Muscle layer of colon (tissue), 2 donors: ENCODE results near the gene TSKU.
"Not testable (repeated sequence)": the region's sequence is repeated elsewhere in the genome, so short reads cannot be mapped to it uniquely, and the experiment has no call there.

Source experiments
- H3K27ac ChIP-seq: one replicate; pipeline ENCODE4 v1.7.0; 2013; ENCODE audit warnings: low read depth, mild to moderate bottlenecking, low read length, moderate library complexity
- H3K27me3 ChIP-seq, 2 donors: one replicate each; pipeline ENCODE4 v1.7.0; 2013; ENCODE audit warnings: low read length in 2 of 2, mild to moderate bottlenecking in 2 of 2; ENCODE audit not compliant: insufficient read depth in 2 of 2, control insufficient read depth in 1 of 2
- H3K36me3 ChIP-seq: one replicate; pipeline ENCODE4 v1.7.0; 2013; ENCODE audit warnings: mild to moderate bottlenecking, low read length; ENCODE audit not compliant: insufficient read depth
- H3K4me1 ChIP-seq: one replicate; pipeline ENCODE4 v1.7.0; 2013; ENCODE audit warnings: mild to moderate bottlenecking, low read length; ENCODE audit not compliant: insufficient read depth
- H3K4me3 ChIP-seq, 2 donors: one replicate each; pipeline ENCODE4 v1.7.0; 2013; ENCODE audit warnings: low read length in 2 of 2, low read depth in 1 of 2, mild to moderate bottlenecking in 1 of 2, moderate library complexity in 1 of 2
- H3K9ac ChIP-seq: one replicate; pipeline ENCODE4 v1.7.0; 2013; ENCODE audit warnings: low read length
- H3K9me3 ChIP-seq: one replicate; pipeline ENCODE4 v1.7.0; 2013; ENCODE audit warnings: mild to moderate bottlenecking, low read length
- donor health status: abdominal sarcoma.
- donor health status: Adenocarcinoma of cecum.

Gene TSKU

GRCh38 chr11:76824980-76825725 lies 42.0 kb downstream of the TSKU start:
- no peaks in the 10 kb centered on the region for H3K9me3 ChIP-seq
- no peak overlapping the region for H3K4me3 ChIP-seq
- H3K9ac ChIP-seq: no peak overlapping the region
- H3K27ac ChIP-seq: no peak overlapping the region
- no peaks in the 10 kb centered on the region for H3K36me3 ChIP-seq
- H3K27me3 ChIP-seq: no peaks in the 10 kb centered on the region
- H3K4me1 ChIP-seq: no peaks in the 10 kb centered on the region

GRCh38 chr11:76825726-76826396 lies 42.7 kb downstream of the TSKU start:
- H3K9ac ChIP-seq: no peak overlapping the region
- no peaks in the 10 kb centered on the region for H3K4me1 ChIP-seq
- H3K4me3 ChIP-seq: no peak overlapping the region
- no peaks in the 10 kb centered on the region for H3K27me3 ChIP-seq
- no peaks in the 10 kb centered on the region for H3K9me3 ChIP-seq
- H3K36me3 ChIP-seq: no peaks in the 10 kb centered on the region
- no peak overlapping the region for H3K27ac ChIP-seq

GRCh38 chr11:76826508-76826907 lies 43.4 kb downstream of the TSKU start:
- H3K4me1 ChIP-seq, H3K9ac ChIP-seq, H3K4me3 ChIP-seq, H3K27ac ChIP-seq, H3K36me3 ChIP-seq, H3K27me3 ChIP-seq, H3K9me3 ChIP-seq: not testable (repeated sequence)

- H3K36me3 ChIP-seq, H3K4me3 ChIP-seq, H3K27me3 ChIP-seq, H3K27ac ChIP-seq, H3K9me3 ChIP-seq, H3K4me1 ChIP-seq, H3K9ac ChIP-seq: not testable (repeated sequence)
These were observed 43.8 kb downstream of the TSKU start for GRCh38 chr11:76827005-76827404.

GRCh38 chr11:76830639-76831327 lies 47.6 kb downstream of the TSKU start:
- no peaks in the 10 kb centered on the region for H3K27me3 ChIP-seq
- H3K27ac ChIP-seq: no peak overlapping the region
- H3K36me3 ChIP-seq: no peaks in the 10 kb centered on the region
- no peaks in the 10 kb centered on the region for H3K4me1 ChIP-seq
- H3K9ac ChIP-seq: no peak overlapping the region
- H3K4me3 ChIP-seq: no peak overlapping the region
- no peaks in the 10 kb centered on the region for H3K9me3 ChIP-seq

GRCh38 chr11:76831686-76832310 lies 48.6 kb downstream of the TSKU start:
- Histone ChIP-seq H3K9me3 (no peaks in the 10 kb centered on the region), H3K4me1 (no peaks in the 10 kb centered on the region), H3K9ac (no peak overlapping the region), H3K27me3 (no peaks in the 10 kb centered on the region), H3K36me3 (no peaks in the 10 kb centered on the region), H3K4me3 (no peak overlapping the region), H3K27ac (no peak overlapping the region)

- Histone ChIP-seq H3K27me3 (no peaks in the 10 kb centered on the region), H3K4me3 (no peak overlapping the region), H3K27ac (no peak overlapping the region), H3K4me1 (no peaks in the 10 kb centered on the region), H3K36me3 (no peaks in the 10 kb centered on the region), H3K9me3 (no peaks in the 10 kb centered on the region), H3K9ac (no peak overlapping the region)
These were observed 49.2 kb downstream of the TSKU start for GRCh38 chr11:76832361-76832760.

- no peaks in the 10 kb centered on the region for H3K4me1 ChIP-seq
- no peak overlapping the region for H3K27ac ChIP-seq
- no peaks in the 10 kb centered on the region for H3K36me3 ChIP-seq
- no peaks in the 10 kb centered on the region for H3K27me3 ChIP-seq
- no peak overlapping the region for H3K4me3 ChIP-seq
- no peak overlapping the region for H3K9ac ChIP-seq
- H3K9me3 ChIP-seq: no peaks in the 10 kb centered on the region
These were observed 51.0 kb downstream of the TSKU start for GRCh38 chr11:76834151-76834550.

- Histone ChIP-seq H3K9ac (no peak overlapping the region), H3K27ac (no peak overlapping the region), H3K27me3 (no peaks in the 10 kb centered on the region), H3K36me3 (no peaks in the 10 kb centered on the region), H3K9me3 (no peaks in the 10 kb centered on the region), H3K4me1 (no peaks in the 10 kb centered on the region), H3K4me3 (no peak overlapping the region)
These were observed 51.9 kb downstream of the TSKU start for GRCh38 chr11:76835036-76835435.

GRCh38 chr11:76835928-76836612 lies 52.9 kb downstream of the TSKU start:
- Histone ChIP-seq H3K36me3 (no peaks in the 10 kb centered on the region), H3K27me3 (no peaks in the 10 kb centered on the region), H3K4me3 (no peak overlapping the region), H3K4me1 (no peaks in the 10 kb centered on the region), H3K9ac (no peak overlapping the region), H3K27ac (no peak overlapping the region), H3K9me3 (no peaks in the 10 kb centered on the region)
